GM12878 (cell line): ENCODE results near the gene MBNL1. TPM values are rescaled to one million over a fixed set of nuclear protein-coding genes. Genes with fewer than 3 reads are reported as not detected.
A peak's percentile ranks its signal among the peaks of the same experiment; 100 is the strongest.

Experiments
- ATAC-seq: fragments of 200-7000 bp; cut with Tn5 transposase; 3 replicates; pipeline ENCODE4 v1.9.1; 2020; ENCODE audit warnings: mild to moderate bottlenecking, moderate library complexity
- BruUV-seq: library from RNA; stranded (reverse); fragments of 400-500 nt; replicated peaks from 2 replicates; lab custom pipeline; 2021; lab: Mats Ljungman, UMichigan
- CTCF ChIA-PET: fragments of 300-600 bp; sonication (Branson Sonifier 250); formaldehyde crosslinking; extraction: SDS; loops from one replicate; lab custom pipeline; 2021; ENCODE audit warnings: inconsistent platforms; lab: Yijun Ruan, JAX
- POLR2A ChIA-PET: fragments of 350-600 bp; formaldehyde crosslinking; extraction: SDS; loops from one replicate; lab custom pipeline; 2021; ENCODE audit warnings: inconsistent platforms; lab: Charles Lee
- RAD21 ChIA-PET: fragments of 300-600 bp; sonication (Branson Sonifier 250); formaldehyde crosslinking; loops from one replicate; lab custom pipeline; 2023; ENCODE audit warnings: antibody characterized with exemption; ENCODE audit not compliant: unreplicated experiment; lab: Charles Lee
- SMC1A ChIA-PET: fragments of 300-600 bp; sonication (Branson Sonifier 250); formaldehyde crosslinking; loops from one replicate; lab custom pipeline; 2023; ENCODE audit not compliant: unreplicated experiment, uncharacterized antibody; lab: Charles Lee
- DNase-seq: peaks from one replicate; pipeline ENCODE4 v3.0.0-alpha.2; 2011; ENCODE audit warnings: low read depth, low spot score
- FAIRE-seq: peaks from 3 replicates; lab custom pipeline; 2011; peaks lifted over from hg19 to GRCh38; lab: Jason Lieb, UNC
- H2AFZ ChIP-seq: 2 replicates; pipeline ENCODE4 v1.6.0; 2011; ENCODE audit warnings: low read depth, low read length, control low read depth; ENCODE audit not compliant: control insufficient read depth
- H3K27ac ChIP-seq: 2 replicates; pipeline ENCODE4 v1.5.1; 2011; ENCODE audit warnings: control low read depth; ENCODE audit not compliant: control insufficient read depth, insufficient read depth
- H3K27me3 ChIP-seq, 2 experiments: replicated peaks in 1 of 2; 2 replicates each; pipeline versions ENCODE4 v1.6.0 to v1.6.1; 2011; ENCODE audit warnings: low read length in 1 of 2; ENCODE audit not compliant: control insufficient read depth in 2 of 2, insufficient read depth in 2 of 2
- H3K36me3 ChIP-seq, 2 experiments: 2 replicates each; pipeline ENCODE4 v1.5.1; 2011; ENCODE audit warnings: low read length in 1 of 2; ENCODE audit not compliant: control insufficient read depth in 2 of 2, insufficient read depth in 2 of 2
- H3K4me1 ChIP-seq: 2 replicates; pipeline ENCODE4 v1.6.1; 2011; ENCODE audit warnings: mild to moderate bottlenecking, low read length, moderate library complexity, mixed read lengths; ENCODE audit not compliant: control insufficient read depth, insufficient read depth
- H3K4me2 ChIP-seq: 2 replicates; pipeline ENCODE4 v1.6.0; 2011; ENCODE audit warnings: control low read depth; ENCODE audit not compliant: control insufficient read depth, insufficient read depth
- H3K4me3 ChIP-seq: fragments of 200-600 bp; sonication (generic); 2 replicates; pipeline ENCODE4 v1.5.1; 2016
- H3K79me2 ChIP-seq: 2 replicates; pipeline ENCODE4 v1.6.0; 2011; ENCODE audit warnings: low read length; ENCODE audit not compliant: control insufficient read depth, insufficient read depth
- H3K9ac ChIP-seq: 2 replicates; pipeline ENCODE4 v1.8.0; 2011; ENCODE audit warnings: low read length, control low read depth, mixed read lengths; ENCODE audit not compliant: control insufficient read depth, insufficient read depth
- H3K9me3 ChIP-seq: replicated peaks from 3 replicates; pipeline ENCODE4 v1.5.1; 2011; ENCODE audit warnings: mild to moderate bottlenecking, low read length; ENCODE audit not compliant: control insufficient read depth, insufficient read depth
- H4K20me1 ChIP-seq: 2 replicates; pipeline ENCODE4 v1.6.0; 2011; ENCODE audit not compliant: control insufficient read depth, insufficient read depth
- BACH1 ChIP-seq: fragments of 450-650 bp; IDR thresholded peaks from 2 replicates; pipeline ENCODE4 v1.6.1; 2017; ENCODE audit warnings: mild to moderate bottlenecking, borderline replicate concordance
- CBFB ChIP-seq: IDR thresholded peaks from 2 replicates; pipeline ENCODE4 v1.6.1; 2016; ENCODE audit warnings: antibody characterized with exemption, low read depth
- CEBPB ChIP-seq, 2 experiments: fragments of 150-350 bp in 1 of 2; IDR thresholded peaks; 2 replicates each; pipeline ENCODE4 v1.6.1; 2012 to 2014; ENCODE audit warnings: low read depth in 2 of 2, low read length in 2 of 2, borderline replicate concordance in 1 of 2, inconsistent platforms in 1 of 2
- RCOR1 ChIP-seq: conservative IDR thresholded peaks from 2 replicates; pipeline ENCODE4 v1.6.1; 2012; ENCODE audit warnings: low read depth, low read length, improper control_type of control experiment
- RFX5 ChIP-seq: IDR thresholded peaks from 2 replicates; pipeline ENCODE4 v1.6.1; 2011; ENCODE audit warnings: low read depth, low read length, improper control_type of control experiment
- SIN3A ChIP-seq: IDR thresholded peaks from 2 replicates; pipeline ENCODE4 v1.6.1; 2012; ENCODE audit warnings: low read depth, low read length, improper control_type of control experiment
- SMARCA5 ChIP-seq: fragments of 450-650 bp; IDR thresholded peaks from 2 replicates; pipeline ENCODE4 v1.6.1; 2017; ENCODE audit warnings: mild to moderate bottlenecking
- SP1 ChIP-seq: IDR thresholded peaks from one replicate; pipeline ENCODE4 v1.6.1; 2011; ENCODE audit warnings: low read depth, low read length
- YBX1 ChIP-seq: fragments of 450-650 bp; IDR thresholded peaks from 2 replicates; pipeline ENCODE4 v1.6.1; 2016; ENCODE audit warnings: antibody characterized with exemption
- WGBS: methylation state at CpG from one replicate; pipeline ENCODE4 v1.1.6; 2016; ENCODE audit warnings: low lambda C conversion rate; ENCODE audit not compliant: insufficient replicate concordance, insufficient coverage; ENCODE audit errors: missing lambda C conversion rate; 5-methylcytosine and 5-hydroxymethylcytosine counted together
- in situ Hi-C: fragments of 300-500 bp; cut with MboI; formaldehyde crosslinking; loops from 9 replicates; pipeline ENCODE4 v1.14.3; 2018; ENCODE audit warnings: mixed read lengths
- intact Hi-C: fragments of 100-400 bp; cut with micrococcal nuclease; formaldehyde crosslinking; loops from one replicate; pipeline ENCODE4 v1.14.2; 2022; ENCODE audit not compliant: unreplicated experiment
- polyA plus RNA-seq, 11 experiments: library from polyadenylated mRNA; depleted of rRNA in 4 of 11; unstranded in 6 of 11; stranded (reverse) in 5 of 11; fragments of >200 nt; fragmentation: Nextera tagmentation in 4 of 11; fragmentation: Illumina TruSeq in 1 of 11; extraction: Ambion mirVana in 4 of 11; extraction: Trizol in 1 of 11; gene quantifications; 1 replicate in 1 of 11; 2 replicates in 10 of 11; pipeline versions ENCODE4 v1.2.1 to v1.2.3, GENCODE V29; 2011 to 2016; ENCODE audit warnings: inconsistent platforms in 2 of 11, missing spikeins in 2 of 11, low read depth in 1 of 11
- total RNA-seq, 4 experiments: library from RNA; depleted of rRNA in 3 of 4; stranded (reverse); fragments of >200 nt in 3 of 4; fragmentation: Illumina TruSeq in 1 of 4; extraction: Trizol in 1 of 4; gene quantifications; 2 replicates each; pipeline versions ENCODE4 v1.2.1 to v1.2.3, GENCODE V29; 2013 to 2021
- TF ChIP-seq, protein P1 (sequence below): fragments of 450-650 bp; IDR thresholded peaks from 2 replicates; pipeline ENCODE4 v1.6.1; 2017; ENCODE audit warnings: low read depth, mild to moderate bottlenecking, moderate library complexity

Gene MBNL1
- total and polyA plus RNA-seq, 10 of the 15 experiments (the other 5 are each of a cell fraction or from before 2014, with no cell fraction given), result 59.6 to 337 (median 143) TPM

DNA sequence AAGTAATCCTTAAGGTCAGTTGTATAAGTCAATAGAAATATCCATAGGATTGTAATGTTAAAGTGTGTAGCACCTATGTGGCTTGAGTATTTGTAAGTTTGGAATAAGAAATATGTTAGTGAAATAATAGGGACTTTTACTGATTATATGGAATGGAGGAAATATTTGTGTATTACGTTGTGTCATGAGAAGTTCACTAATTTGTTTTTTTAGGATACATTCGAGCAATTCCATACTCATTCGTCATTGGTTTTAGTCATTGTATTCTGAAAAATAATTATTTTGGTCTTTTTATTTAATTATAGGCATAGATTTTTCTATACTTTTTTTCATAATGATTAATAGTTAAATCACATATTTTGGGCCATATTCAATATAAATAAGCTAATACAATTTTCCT is 21.0 kb downstream of the MBNL1 start:
- Histone ChIP-seq H2AFZ (no peak overlapping the region), H3K9ac (no peak overlapping the region), H3K9me3 (peaks cover 11% of the 10 kb centered on the region), H3K4me3 (no peak overlapping the region), H3K79me2 (peaks cover 92% of the 10 kb centered on the region), H3K4me1 (peaks cover 8% of the 10 kb centered on the region), H3K27me3 (no peaks in the 10 kb centered on the region), H4K20me1 (no peaks in the 10 kb centered on the region; the same call in 1 of the 2 replicates), H3K4me2 (no peak overlapping the region), H3K36me3 (peaks cover 0 to 10% of the 10 kb centered on the region in 2 experiments; a peak in 2 of 4 replicates), H3K27ac (no peak overlapping the region)
- SMC1A ChIA-PET, result interaction anchor here (0.7 to 3.4 kb wide), 6 partner anchors 9 to 154 kb away, joined by 3 to 28 read pairs (median 15); no protein-coding TSS in a partner anchor
- in situ Hi-C loops (no loop called here), intact Hi-C loops (no loop called here)
- POLR2A ChIA-PET, result interaction anchor here (0.5 kb wide), 1 partner anchor 10 kb away, joined by 3 read pairs; no protein-coding TSS in a partner anchor
- no peak for TF ChIP-seq RCOR1
- no peak for TF ChIP-seq CBFB
- no peak for TF ChIP-seq YBX1
- TF ChIP-seq SIN3A, result no peak
- TF ChIP-seq BACH1, result no peak
- TF ChIP-seq CEBPB (IDR thresholded peaks at IDR 0.05; ENCODE audit: borderline replicate concordance in 1 of 2, low read depth in 2 of 2, low read length in 2 of 2), result no peak
- TF ChIP-seq, protein P1, sequence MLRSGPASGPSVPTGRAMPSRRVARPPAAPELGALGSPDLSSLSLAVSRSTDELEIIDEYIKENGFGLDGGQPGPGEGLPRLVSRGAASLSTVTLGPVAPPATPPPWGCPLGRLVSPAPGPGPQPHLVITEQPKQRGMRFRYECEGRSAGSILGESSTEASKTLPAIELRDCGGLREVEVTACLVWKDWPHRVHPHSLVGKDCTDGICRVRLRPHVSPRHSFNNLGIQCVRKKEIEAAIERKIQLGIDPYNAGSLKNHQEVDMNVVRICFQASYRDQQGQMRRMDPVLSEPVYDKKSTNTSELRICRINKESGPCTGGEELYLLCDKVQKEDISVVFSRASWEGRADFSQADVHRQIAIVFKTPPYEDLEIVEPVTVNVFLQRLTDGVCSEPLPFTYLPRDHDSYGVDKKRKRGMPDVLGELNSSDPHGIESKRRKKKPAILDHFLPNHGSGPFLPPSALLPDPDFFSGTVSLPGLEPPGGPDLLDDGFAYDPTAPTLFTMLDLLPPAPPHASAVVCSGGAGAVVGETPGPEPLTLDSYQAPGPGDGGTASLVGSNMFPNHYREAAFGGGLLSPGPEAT, result no peak
- no peak for TF ChIP-seq RFX5
- no peak for TF ChIP-seq SP1
- no peak for TF ChIP-seq SMARCA5
- BruUV-seq, result TSS peak; percentile 1
- CTCF ChIA-PET, result interaction anchor here (2.0 kb wide), 1 partner anchor 106 kb away, joined by 4 read pairs; no protein-coding TSS in a partner anchor
- RAD21 ChIA-PET, result interaction anchor here (0.8 to 3.3 kb wide), 3 partner anchors 9 to 106 kb away, joined by 3 to 15 read pairs (median 8); no protein-coding TSS in a partner anchor
- ATAC-seq, result no peak
- 100% methylated on average over 3 of the region's 3 CpGs for WGBS
- no peak for DNase-seq
- no peak for FAIRE-seq
